Right lobe of liver (tissue), 6 donors: Measurements from ENCODE around the gene ADARB1. TPM values are rescaled to one million over a fixed set of nuclear protein-coding genes. Genes with fewer than 3 reads are reported as not detected.

Experiments
- ATAC-seq, 4 donors: fragments of 200-7000 bp; cut with Tn5 transposase; one replicate each; pipeline ENCODE4 v1.9.1; 2020; ENCODE audit warnings: mild to moderate bottlenecking in 4 of 4, moderate library complexity in 4 of 4
- DNase-seq, 3 donors: peaks; one replicate each; pipeline ENCODE4 v3.0.0-alpha.2; 2020
- H3K27ac ChIP-seq, 3 donors: fragments of 200-600 bp; one replicate each; pipeline ENCODE4 v1.8.0; 2022
- H3K27me3 ChIP-seq, 2 donors: fragments of 200-600 bp; one replicate each; pipeline ENCODE4 v1.8.0; 2022
- H3K36me3 ChIP-seq, 4 donors: fragments of 200-600 bp; sonication (generic) in 1 of 4; one replicate each; pipeline versions ENCODE4 v1.5.1 to v1.8.0; 2017 to 2022; ENCODE audit warnings: control low read depth in 1 of 4
- H3K4me1 ChIP-seq, 4 donors: fragments of 200-600 bp; sonication (generic) in 1 of 4; one replicate each; pipeline versions ENCODE4 v1.5.1 to v1.8.0; 2017 to 2022; ENCODE audit warnings: control low read depth in 1 of 4
- H3K4me3 ChIP-seq, 3 donors: fragments of 200-600 bp; one replicate each; pipeline ENCODE4 v1.8.0; 2022
- H3K9me3 ChIP-seq, 4 donors: fragments of 200-600 bp; sonication (generic) in 1 of 4; one replicate each; pipeline versions ENCODE4 v1.5.1 to v1.8.0; 2017 to 2022; ENCODE audit warnings: control low read depth in 1 of 4
- POLR2A ChIP-seq: fragments of 450-650 bp; IDR thresholded peaks from one replicate; pipeline ENCODE4 v1.6.1; 2017; ENCODE audit warnings: antibody characterized with exemption, mild to moderate bottlenecking
- WGBS: methylation state at CpG from one replicate; pipeline ENCODE4 v1.1.6; 2018; ENCODE audit warnings: low coverage, low lambda C conversion rate; ENCODE audit not compliant: insufficient coverage; ENCODE audit errors: missing lambda C conversion rate; 5-methylcytosine and 5-hydroxymethylcytosine counted together
- intact Hi-C, 2 donors: fragments of 100-400 bp; cut with DNase I; formaldehyde crosslinking; loops; one replicate each; pipeline versions ENCODE4 v1.11.2 to v1.14.1; 2022
- total RNA-seq, 6 experiments: library from RNA; depleted of rRNA in 2 of 6; stranded (reverse); fragments of >200 nt in 2 of 6; fragmentation: NEBNext Ultra II Directional in 3 of 6; extraction: Animal tissue kit (Norgen Biotek cat#: 25700) in 3 of 6; gene quantifications; one replicate each; pipeline versions ENCODE4 v1.1.0 to v1.2.4, GENCODE V29; 2016 to 2023
- TF ChIP-seq, protein P1 (sequence below), 4 donors: fragments of 200-600 bp in 3 of 4; fragments of 450-650 bp in 1 of 4; IDR thresholded peaks; one replicate each; pipeline versions ENCODE4 v1.5.1 to v1.8.0; 2016 to 2022; ENCODE audit warnings: antibody characterized with exemption in 4 of 4, mild to moderate bottlenecking in 2 of 4
- donor health status: DM: no; HTN: yes; CAD: no.
- donor health status: DM: no; HTN: no; CAD: no.
- donor health status: DM: no; HTN: no; CAD: no.
- donor health status: DM: no; HTN: yes; CAD: no.
- donor health status: DM: no; HTN: yes; CAD: no.

Gene ADARB1
- total RNA-seq, 6 experiments from 2014 or later, result 4.7 to 9.9 (median 8.6) TPM

DNA sequence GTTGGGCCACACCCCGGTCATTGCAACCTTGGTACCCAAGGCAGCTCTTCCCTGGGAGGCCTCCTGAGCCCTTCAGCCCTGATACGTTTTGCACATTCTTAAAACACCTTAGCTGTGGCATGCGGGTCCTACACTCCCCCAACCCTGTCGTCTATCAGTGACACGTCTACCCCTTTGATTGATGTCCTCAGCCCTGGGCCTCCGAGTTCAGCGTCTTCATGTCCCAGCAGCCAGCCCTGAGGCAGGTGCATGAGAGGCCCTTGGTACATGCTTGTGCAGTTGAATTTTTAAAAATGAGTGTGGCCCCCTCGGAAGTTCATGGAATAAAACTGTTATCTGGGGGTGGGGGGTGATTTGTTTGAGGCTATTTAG is 38.9 kb upstream of the ADARB1 start:
- Histone ChIP-seq H3K27me3 (no peaks in the 10 kb centered on the region), H3K27ac (no peak overlapping the region), H3K36me3 (no peaks in the 10 kb centered on the region), H3K4me1 (no peaks in the 10 kb centered on the region), H3K9me3 (no peaks in the 10 kb centered on the region), H3K4me3 (no peak overlapping the region)
- no peak for ATAC-seq
- intact Hi-C loops, result no loop called here
- no peak for DNase-seq
- 66% methylated on average over 7 of the region's 8 CpGs for WGBS
- no peak for TF ChIP-seq POLR2A
- TF ChIP-seq, protein P1, sequence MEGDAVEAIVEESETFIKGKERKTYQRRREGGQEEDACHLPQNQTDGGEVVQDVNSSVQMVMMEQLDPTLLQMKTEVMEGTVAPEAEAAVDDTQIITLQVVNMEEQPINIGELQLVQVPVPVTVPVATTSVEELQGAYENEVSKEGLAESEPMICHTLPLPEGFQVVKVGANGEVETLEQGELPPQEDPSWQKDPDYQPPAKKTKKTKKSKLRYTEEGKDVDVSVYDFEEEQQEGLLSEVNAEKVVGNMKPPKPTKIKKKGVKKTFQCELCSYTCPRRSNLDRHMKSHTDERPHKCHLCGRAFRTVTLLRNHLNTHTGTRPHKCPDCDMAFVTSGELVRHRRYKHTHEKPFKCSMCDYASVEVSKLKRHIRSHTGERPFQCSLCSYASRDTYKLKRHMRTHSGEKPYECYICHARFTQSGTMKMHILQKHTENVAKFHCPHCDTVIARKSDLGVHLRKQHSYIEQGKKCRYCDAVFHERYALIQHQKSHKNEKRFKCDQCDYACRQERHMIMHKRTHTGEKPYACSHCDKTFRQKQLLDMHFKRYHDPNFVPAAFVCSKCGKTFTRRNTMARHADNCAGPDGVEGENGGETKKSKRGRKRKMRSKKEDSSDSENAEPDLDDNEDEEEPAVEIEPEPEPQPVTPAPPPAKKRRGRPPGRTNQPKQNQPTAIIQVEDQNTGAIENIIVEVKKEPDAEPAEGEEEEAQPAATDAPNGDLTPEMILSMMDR (IDR thresholded peaks at IDR 0.05), result no peak

DNA sequence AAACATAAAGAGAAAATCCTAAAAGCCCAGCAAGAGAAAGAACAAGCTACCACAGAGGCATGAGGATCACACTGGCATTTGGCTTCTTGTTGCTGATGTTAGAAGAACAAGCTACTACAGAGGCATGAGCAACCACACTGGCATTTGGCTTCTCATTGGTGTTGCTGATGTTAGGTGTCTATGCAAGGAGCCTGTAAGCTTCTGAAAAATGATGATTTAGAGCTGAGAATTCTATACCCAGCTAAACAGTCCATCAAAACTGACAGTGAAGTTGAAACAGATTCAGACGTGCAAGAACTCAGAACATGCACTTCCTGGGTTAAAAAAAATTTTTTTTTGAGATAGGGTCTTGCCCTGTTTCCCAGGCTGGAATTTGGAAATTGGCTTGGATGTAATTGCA is 37.8 kb upstream of the ADARB1 start:
- TF ChIP-seq POLR2A, result no peak
- TF ChIP-seq, protein P1 (IDR thresholded peaks at IDR 0.05), result no peak
- Histone ChIP-seq H3K4me3 (no peak overlapping the region), H3K36me3 (no peaks in the 10 kb centered on the region), H3K9me3 (no peaks in the 10 kb centered on the region), H3K4me1 (no peaks in the 10 kb centered on the region), H3K27me3 (no peaks in the 10 kb centered on the region), H3K27ac (no peak overlapping the region)
- ATAC-seq (no peak), DNase-seq (no peak)
- 44% methylated on average over 1 of the region's 1 CpG for WGBS
- intact Hi-C loops, result no loop called here

DNA sequence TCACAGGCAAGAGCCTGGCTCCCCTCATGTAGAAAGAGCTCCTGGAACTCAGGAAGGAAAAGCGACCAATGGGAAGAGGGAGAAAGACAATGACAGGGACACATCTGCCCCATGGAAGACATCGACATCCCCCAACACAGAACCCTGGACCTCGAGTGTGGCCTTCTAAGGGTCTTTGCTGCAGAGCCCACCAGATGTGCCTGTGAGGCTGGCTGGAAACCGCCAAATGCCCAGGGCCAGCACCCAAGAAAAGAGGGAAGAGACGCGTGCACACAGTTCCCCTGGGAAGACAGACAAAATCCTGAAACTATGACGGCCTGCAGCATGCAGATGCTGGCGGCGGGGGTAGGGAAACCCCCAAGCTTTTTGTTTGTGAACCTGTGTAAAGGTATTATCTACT is 36.4 kb upstream of the ADARB1 start:
- Histone ChIP-seq H3K9me3 (no peaks in the 10 kb centered on the region), H3K36me3 (no peaks in the 10 kb centered on the region), H3K4me1 (no peaks in the 10 kb centered on the region), H3K27ac (no peak overlapping the region), H3K27me3 (no peaks in the 10 kb centered on the region), H3K4me3 (no peak overlapping the region)
- ATAC-seq (no peak), DNase-seq (peak in 1 of 3 donors; percentile 25)
- 74% methylated on average over 4 of the region's 9 CpGs for WGBS
- no peak for TF ChIP-seq POLR2A
- TF ChIP-seq, protein P1 (IDR thresholded peaks at IDR 0.05), result no peak
- intact Hi-C loops, result no loop called here

DNA sequence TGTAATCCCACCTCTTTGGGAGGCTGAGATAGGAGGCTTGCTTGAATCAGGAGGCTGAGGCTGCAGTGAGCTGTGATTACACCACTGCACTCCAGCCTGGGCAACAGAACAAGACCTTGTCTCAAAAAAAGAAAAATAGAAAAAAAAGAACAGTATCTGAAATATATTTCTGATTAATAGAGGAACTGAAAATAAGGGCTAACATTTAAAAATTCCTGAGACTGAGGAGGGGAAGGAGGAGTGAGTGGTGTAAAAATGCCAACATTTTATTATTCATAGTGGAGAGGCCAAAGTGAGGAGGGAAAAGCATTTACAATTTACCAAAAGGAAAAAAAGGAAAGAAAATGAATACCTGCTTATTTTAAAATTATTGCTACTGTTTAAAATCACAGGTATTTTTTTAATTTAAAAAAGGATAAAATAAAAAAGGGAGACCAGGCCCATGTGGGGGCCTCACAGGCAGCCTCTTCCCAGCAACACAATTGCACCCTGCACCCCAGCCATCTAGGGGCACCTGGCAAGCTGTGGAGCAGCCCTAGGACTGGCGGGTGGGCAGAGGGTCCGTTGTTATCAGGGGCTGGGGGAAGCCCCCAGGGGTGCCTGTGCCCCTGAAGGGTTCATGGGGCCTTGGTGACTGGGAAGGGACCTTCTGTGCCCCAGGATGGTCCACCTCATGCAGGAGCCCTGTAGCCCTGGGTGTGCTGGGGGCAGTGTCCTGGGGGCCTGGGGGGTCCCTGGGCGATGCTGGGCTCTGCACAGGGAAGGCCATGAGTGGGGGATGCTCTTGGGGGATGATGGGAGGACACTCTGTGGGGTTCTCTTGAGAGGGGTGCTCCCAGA is 34.8 kb upstream of the ADARB1 start:
- DNase-seq, result peak in 1 of 3 donors; percentile 36
- WGBS, result no CpG with 5 or more reads among the region's 3 CpGs
- Histone ChIP-seq H3K36me3 (no peaks in the 10 kb centered on the region), H3K4me3 (no peak overlapping the region), H3K4me1 (no peaks in the 10 kb centered on the region), H3K9me3 (no peaks in the 10 kb centered on the region), H3K27ac (no peak overlapping the region), H3K27me3 (no peaks in the 10 kb centered on the region)
- intact Hi-C loops, result no loop called here
- TF ChIP-seq, protein P1 (IDR thresholded peaks at IDR 0.05), result no peak
- no peak for TF ChIP-seq POLR2A
- no peak for ATAC-seq
